CD14-positive monocyte (primary cell): Measurements from ENCODE around the gene ASF1B. TPM values are rescaled to one million over a fixed set of nuclear protein-coding genes. Genes with fewer than 3 reads are reported as not detected.
A peak's percentile ranks its signal among the peaks of the same experiment; 100 is the strongest.

Source experiments
- DNase-seq, 3 donors: peaks; one replicate each; pipeline ENCODE4 v3.0.0-alpha.2; 2011 to 2022
- H2AFZ ChIP-seq: 2 replicates; pipeline ENCODE4 v1.6.0; 2012; ENCODE audit warnings: mild to moderate bottlenecking, low read depth, low read length, inconsistent platforms; ENCODE audit not compliant: insufficient read depth, poor library complexity, severe bottlenecking
- H3K27ac ChIP-seq, 2 donors: 1 replicate in 1 of 2; 2 replicates in 1 of 2; pipeline ENCODE4 v1.5.1; 2012 to 2013; ENCODE audit warnings: low read length in 2 of 2, control low read depth in 1 of 2, inconsistent platforms in 1 of 2, low read depth in 1 of 2, mild to moderate bottlenecking in 1 of 2
- H3K27me3 ChIP-seq, 2 donors: one replicate each; pipeline versions ENCODE4 v1.6.0 to v1.6.1; 2011 to 2013; ENCODE audit warnings: low read length in 2 of 2; ENCODE audit not compliant: control insufficient read depth in 2 of 2, insufficient read depth in 2 of 2
- H3K36me3 ChIP-seq, 2 donors: replicated peaks in 1 of 2; 1 replicate in 1 of 2; 2 replicates in 1 of 2; pipeline versions ENCODE4 v1.5.1 to v1.6.1; 2012 to 2013; ENCODE audit warnings: low read length in 2 of 2, control low read depth in 1 of 2, inconsistent platforms in 1 of 2, mild to moderate bottlenecking in 1 of 2; ENCODE audit not compliant: insufficient read depth in 2 of 2, control insufficient read depth in 1 of 2
- H3K4me1 ChIP-seq, 2 donors: 1 replicate in 1 of 2; 2 replicates in 1 of 2; pipeline versions ENCODE4 v1.5.1 to v1.6.1; 2012 to 2013; ENCODE audit warnings: low read length in 2 of 2, control low read depth in 1 of 2, inconsistent platforms in 1 of 2, mild to moderate bottlenecking in 1 of 2, moderate library complexity in 1 of 2; ENCODE audit not compliant: insufficient read depth in 2 of 2, control insufficient read depth in 1 of 2
- H3K4me2 ChIP-seq: replicated peaks from 2 replicates; pipeline ENCODE3; 2012; ENCODE audit warnings: low read length, moderate library complexity, mild to moderate bottlenecking; ENCODE audit not compliant: poor library complexity, severe bottlenecking; ENCODE audit errors: extremely low read depth
- H3K4me3 ChIP-seq, 3 experiments: fragments of 200-600 bp in 1 of 3; sonication (generic) in 1 of 3; replicated peaks in 1 of 3; 1 replicate in 2 of 3; 2 replicates in 1 of 3; pipeline ENCODE4 v1.5.1; 2011 to 2013; ENCODE audit warnings: low read length in 3 of 3, mild to moderate bottlenecking in 3 of 3, control low read depth in 2 of 3, low read depth in 2 of 3, inconsistent platforms in 1 of 3, moderate library complexity in 1 of 3
- H3K79me2 ChIP-seq: 2 replicates; pipeline ENCODE4 v1.6.0; 2012; ENCODE audit warnings: mild to moderate bottlenecking, control low read depth, inconsistent platforms, low read length, moderate library complexity; ENCODE audit not compliant: insufficient read depth
- H3K9ac ChIP-seq: 2 replicates; pipeline ENCODE4 v1.6.0; 2017; ENCODE audit warnings: low read length, mild to moderate bottlenecking; ENCODE audit not compliant: insufficient read depth, poor library complexity, severe bottlenecking
- H3K9me3 ChIP-seq, 2 donors: replicated peaks in 1 of 2; 1 replicate in 1 of 2; 2 replicates in 1 of 2; pipeline versions ENCODE4 v1.5.1 to v1.6.1; 2012 to 2013; ENCODE audit warnings: low read length in 2 of 2, control low read depth in 1 of 2; ENCODE audit not compliant: control insufficient read depth in 1 of 2, insufficient read depth in 1 of 2
- H4K20me1 ChIP-seq: 2 replicates; pipeline ENCODE4 v1.6.0; 2012; ENCODE audit warnings: mild to moderate bottlenecking, low read length, control low read depth, moderate library complexity; ENCODE audit not compliant: insufficient read depth
- H3K27ac Mint-ChIP-seq, 7 donors: one replicate each; pipeline ENCODE4 v1.8.0; 2020; ENCODE audit warnings: mild to moderate bottlenecking in 7 of 7, mixed read lengths in 7 of 7, moderate library complexity in 6 of 7, inconsistent platforms in 2 of 7
- H3K27me3 Mint-ChIP-seq, 3 donors: one replicate each; pipeline ENCODE4 v1.8.0; 2021 to 2022; ENCODE audit warnings: low read depth in 3 of 3, mild to moderate bottlenecking in 3 of 3, mixed read lengths in 3 of 3, moderate library complexity in 3 of 3, inconsistent platforms in 1 of 3
- H3K36me3 Mint-ChIP-seq, 2 donors: one replicate each; pipeline ENCODE4 v1.8.0; 2020; ENCODE audit warnings: mixed read lengths in 2 of 2, inconsistent platforms in 1 of 2, mild to moderate bottlenecking in 1 of 2
- H3K4me1 Mint-ChIP-seq: one replicate; pipeline ENCODE4 v1.8.0; 2020; ENCODE audit warnings: mild to moderate bottlenecking, mixed read lengths
- H3K4me3 Mint-ChIP-seq, 2 donors: one replicate each; pipeline ENCODE4 v1.8.0; 2020; ENCODE audit warnings: mild to moderate bottlenecking in 2 of 2, mixed read lengths in 2 of 2, moderate library complexity in 1 of 2
- H3K9me3 Mint-ChIP-seq, 7 donors: one replicate each; pipeline ENCODE4 v1.8.0; 2020 to 2022; ENCODE audit warnings: mixed read lengths in 7 of 7, mild to moderate bottlenecking in 6 of 7, moderate library complexity in 6 of 7, inconsistent platforms in 2 of 7
- CTCF ChIP-seq: fragments of 200-600 bp; IDR thresholded peaks from one replicate; pipeline ENCODE4 v1.8.0; 2022; ENCODE audit warnings: antibody characterized with exemption, mild to moderate bottlenecking
- WGBS: methylation state at CpG from one replicate; pipeline ENCODE4 v1.1.5; 2013; ENCODE audit warnings: missing lambda C conversion rate; ENCODE audit not compliant: insufficient coverage; 5-methylcytosine and 5-hydroxymethylcytosine counted together
- intact Hi-C, 2 donors: fragments of 100-400 bp; cut with micrococcal nuclease; formaldehyde crosslinking; loops; one replicate each; pipeline versions ENCODE4 v1.15.0 to v1.15.1; 2023
- polyA plus RNA-seq, 3 donors: library from polyadenylated mRNA; depleted of rRNA in 1 of 3; unstranded in 2 of 3; stranded (reverse) in 1 of 3; fragments of 300-500 nt in 2 of 3; fragments of >200 nt in 1 of 3; fragmentation: Illumina TruSeq in 2 of 3; gene quantifications; 1 replicate in 2 of 3; 2 replicates in 1 of 3; pipeline ENCODE4 v1.2.3, GENCODE V29; 2012 to 2021

ASF1B gene
- polyA plus RNA-seq, 3 donors = 6.3 to 13.4 (median 9.2) TPM

GRCh38 chr19:14158276-14159023 lies 22.1 kb upstream of the ASF1B start:
- no peak for DNase-seq
- Mint-ChIP-seq H3K9me3 (peaks cover 0 to 3% (median 0%) of the 10 kb centered on the region in 7 donors), H3K36me3 (peaks cover 24 to 36% of the 10 kb centered on the region in 2 donors), H3K4me3 (no peak overlapping the region), H3K4me1 (peaks cover 5% of the 10 kb centered on the region), H3K27ac (no peak overlapping the region), H3K27me3 (peaks cover 1 to 2% (median 2%) of the 10 kb centered on the region in 3 donors)
- Histone ChIP-seq H3K4me3 (no peak overlapping the region), H3K36me3 (peaks cover 31 to 38% of the 10 kb centered on the region in 2 donors), H3K79me2 (no peaks in the 10 kb centered on the region), H3K9ac (no peak overlapping the region), H3K4me1 (no peaks in the 10 kb centered on the region), H3K9me3 (no peaks in the 10 kb centered on the region), H3K4me2 (no peak overlapping the region), H3K27ac (no peak overlapping the region), H2AFZ (no peak overlapping the region), H4K20me1 (peaks cover 23% of the 10 kb centered on the region), H3K27me3 (no peaks in the 10 kb centered on the region)
- no peak for TF ChIP-seq CTCF
- WGBS = 94% methylated on average over 16 of the region's 16 CpGs
- intact Hi-C loops = no loop called here

GRCh38 chr19:14156971-14157717 lies 20.8 kb upstream of the ASF1B start:
- intact Hi-C loops = no loop called here
- Mint-ChIP-seq H3K27me3 (peaks cover 0 to 2% (median 1%) of the 10 kb centered on the region in 3 donors), H3K36me3 (peaks cover 29 to 39% of the 10 kb centered on the region in 2 donors), H3K27ac (peak overlapping the region in 1 of 7 donors; percentile 79), H3K4me1 (peaks cover 13% of the 10 kb centered on the region), H3K9me3 (peaks cover 0 to 3% (median 0%) of the 10 kb centered on the region in 7 donors), H3K4me3 (no peak overlapping the region)
- H3K4me1 ChIP-seq = no peaks in the 10 kb centered on the region
- TF ChIP-seq CTCF = no peak
- no peaks in the 10 kb centered on the region for H3K9me3 ChIP-seq
- H3K9ac ChIP-seq = no peak overlapping the region
- no peak overlapping the region for H2AFZ ChIP-seq
- H3K36me3 ChIP-seq = peaks cover 31 to 45% of the 10 kb centered on the region in 2 donors
- DNase-seq = no peak
- no peak overlapping the region for H3K27ac ChIP-seq
- H3K79me2 ChIP-seq = peaks cover 7% of the 10 kb centered on the region
- peaks cover 23% of the 10 kb centered on the region for H4K20me1 ChIP-seq
- no peak overlapping the region for H3K4me2 ChIP-seq
- H3K27me3 ChIP-seq = no peaks in the 10 kb centered on the region
- WGBS = 97% methylated on average over 17 of the region's 26 CpGs
- no peak overlapping the region for H3K4me3 ChIP-seq
